Uterus (tissue), 2 donors: ENCODE data around the gene CDK6.

Source experiments
- CTCF ChIP-seq, 4 experiments: fragments of 200-600 bp in 2 of 4; fragments of 450-650 bp in 2 of 4; sonication (generic) in 2 of 4; IDR thresholded peaks; one replicate each; pipeline ENCODE4 v1.5.1; 2016 to 2019; ENCODE audit warnings: antibody characterized with exemption in 4 of 4, mild to moderate bottlenecking in 2 of 4, moderate library complexity in 1 of 4
- POLR2A ChIP-seq, 2 donors: fragments of 450-650 bp; IDR thresholded peaks; one replicate each; pipeline ENCODE4 v1.6.1; 2016; ENCODE audit warnings: antibody characterized with exemption in 2 of 2, mild to moderate bottlenecking in 1 of 2, moderate library complexity in 1 of 2

GRCh38 chr7:92715963-92716362 lies 120.4 kb downstream of the CDK6 start:
- TF ChIP-seq CTCF (IDR thresholded peaks at IDR 0.05) (no peak), POLR2A (IDR thresholded peaks at IDR 0.05) (no peak)
